IPS DF 4.7 (cell line): Measurements from ENCODE around the gene KCND3.

ENCODE experiments used
- DNase-seq: peaks from one replicate; pipeline ENCODE4 v3.0.0-alpha.2; 2013; ENCODE audit warnings: low spot score; ENCODE audit errors: extremely low read depth

KCND3 gene

DNA sequence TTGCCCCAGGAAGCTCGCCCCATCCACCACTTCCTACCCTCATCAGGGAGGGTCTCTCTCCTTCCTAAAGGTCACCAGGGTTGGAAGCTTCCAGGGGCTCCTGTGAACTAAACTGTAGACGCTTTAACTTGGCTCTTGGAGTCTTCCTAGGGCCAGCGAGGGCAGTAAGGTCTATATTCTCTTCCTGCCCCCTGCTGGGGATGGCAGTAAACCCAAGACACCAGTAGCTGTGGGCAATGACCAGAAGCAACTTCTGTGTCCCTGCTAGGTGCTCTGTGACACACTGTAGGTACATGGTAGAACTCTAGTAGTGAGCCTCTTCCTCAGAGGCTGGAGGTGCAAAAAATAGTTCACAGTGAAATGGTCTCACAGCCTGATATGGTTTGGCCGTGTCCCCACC lies 30.0 kb downstream of the KCND3 start:
- DNase-seq: no peak

DNA sequence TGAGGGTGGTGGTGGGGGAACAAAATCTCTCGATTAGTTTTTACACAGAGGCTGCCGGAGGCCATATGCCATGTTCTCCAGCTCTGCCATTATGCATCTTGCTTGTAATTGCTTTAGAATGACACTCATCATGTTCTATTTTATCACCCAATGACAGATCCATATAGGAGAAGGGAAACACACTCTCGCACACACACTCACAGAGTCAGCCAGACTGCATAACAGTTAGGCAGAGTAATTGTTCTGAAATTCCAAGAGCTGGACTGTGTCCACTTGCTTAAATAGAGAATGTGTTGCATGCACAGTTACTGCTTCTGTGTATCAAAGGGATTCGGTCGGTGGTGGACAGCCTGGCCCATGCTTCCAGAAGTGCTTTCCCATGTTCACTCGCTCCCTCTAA lies 30.6 kb downstream of the KCND3 start:
- DNase-seq: no peak

DNA sequence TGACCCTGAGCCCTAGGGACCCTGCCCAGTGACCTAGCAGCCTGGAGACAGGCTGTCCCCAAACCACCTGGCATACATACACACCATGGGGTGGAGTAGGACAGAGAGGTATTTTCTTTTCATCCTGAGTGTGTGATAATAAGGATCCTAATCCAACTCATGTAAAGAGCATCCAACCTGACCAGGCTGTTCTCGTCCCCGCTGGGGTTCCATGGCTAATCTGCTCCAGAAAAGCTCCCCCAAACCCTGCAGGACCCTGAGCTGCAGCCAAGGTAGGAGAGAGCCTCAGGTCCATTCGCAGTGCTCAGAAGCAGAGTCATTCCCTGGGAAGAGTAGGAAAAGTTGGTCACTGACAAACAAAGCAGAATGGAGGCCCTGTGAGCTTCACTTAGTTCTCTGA lies 31.4 kb downstream of the KCND3 start:
- no peak for DNase-seq

DNA sequence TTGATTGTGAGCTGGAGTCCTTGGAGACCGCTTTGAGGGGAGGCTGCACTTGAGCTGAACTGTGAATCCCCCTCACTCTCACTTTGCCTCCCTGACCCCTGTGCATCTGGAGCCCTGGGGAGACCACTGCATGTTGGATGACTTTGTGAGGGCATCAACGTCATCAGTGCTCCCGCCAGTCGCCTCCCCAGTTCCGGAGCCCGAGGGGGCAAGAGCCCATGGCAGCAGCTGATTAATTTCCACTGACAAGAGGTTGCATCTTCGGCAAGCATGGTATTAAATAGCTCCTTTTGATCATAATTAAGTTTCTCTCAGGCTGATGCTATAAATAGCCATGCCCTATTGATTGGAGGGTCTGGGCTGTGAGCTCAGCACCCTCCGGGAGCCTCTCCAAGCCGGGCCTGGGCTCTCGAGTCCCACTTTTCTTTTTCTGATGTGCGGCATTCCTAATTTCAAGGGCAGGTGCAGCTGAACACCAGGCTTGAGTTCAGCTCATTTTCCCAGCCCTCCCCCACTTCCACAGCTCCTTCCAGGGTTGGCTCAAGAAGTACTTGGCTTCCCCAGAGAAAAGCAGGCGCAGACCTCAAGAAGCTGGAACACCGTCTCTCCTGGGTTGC lies 33.2 kb downstream of the KCND3 start:
- no peak for DNase-seq

DNA sequence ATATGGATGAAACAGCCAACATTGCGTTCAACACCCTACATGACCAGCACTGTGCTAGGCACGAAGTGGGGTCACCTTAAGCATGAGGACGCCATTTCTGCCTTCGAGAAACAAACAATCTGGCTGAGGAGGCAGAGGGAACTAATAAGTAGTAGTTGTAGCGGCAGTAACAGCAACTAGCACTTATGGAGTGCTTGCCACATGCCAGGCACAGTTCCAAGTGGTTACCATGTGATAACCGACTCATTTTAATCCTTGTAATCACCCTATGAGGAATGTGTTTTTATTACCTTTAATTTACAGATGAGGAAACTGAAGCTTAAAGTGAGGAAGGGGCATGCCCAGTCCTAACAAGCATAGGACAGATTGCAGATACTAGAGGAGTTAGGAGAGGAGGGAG lies 33.7 kb downstream of the KCND3 start:
- DNase-seq: no peak

DNA sequence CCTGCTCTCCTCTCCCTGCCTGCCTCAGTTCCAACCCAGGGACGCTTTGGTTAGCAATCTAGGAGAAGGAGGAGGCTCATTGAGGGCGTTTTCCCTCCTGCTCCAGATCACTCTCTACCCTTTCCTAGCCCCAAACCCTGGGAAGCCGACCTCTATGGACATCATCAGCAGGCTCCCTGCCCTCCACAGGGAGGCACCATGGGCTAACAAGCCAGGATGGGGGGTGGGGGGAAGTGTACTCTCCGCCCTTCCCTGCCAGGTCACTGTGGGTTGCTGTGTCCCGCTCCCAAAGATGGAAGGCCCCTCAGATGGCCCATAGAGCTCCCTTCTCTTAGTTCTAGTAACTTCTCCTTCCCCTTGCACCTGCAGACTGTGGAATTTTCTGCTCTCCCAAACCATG lies 35.7 kb downstream of the KCND3 start:
- no peak for DNase-seq

DNA sequence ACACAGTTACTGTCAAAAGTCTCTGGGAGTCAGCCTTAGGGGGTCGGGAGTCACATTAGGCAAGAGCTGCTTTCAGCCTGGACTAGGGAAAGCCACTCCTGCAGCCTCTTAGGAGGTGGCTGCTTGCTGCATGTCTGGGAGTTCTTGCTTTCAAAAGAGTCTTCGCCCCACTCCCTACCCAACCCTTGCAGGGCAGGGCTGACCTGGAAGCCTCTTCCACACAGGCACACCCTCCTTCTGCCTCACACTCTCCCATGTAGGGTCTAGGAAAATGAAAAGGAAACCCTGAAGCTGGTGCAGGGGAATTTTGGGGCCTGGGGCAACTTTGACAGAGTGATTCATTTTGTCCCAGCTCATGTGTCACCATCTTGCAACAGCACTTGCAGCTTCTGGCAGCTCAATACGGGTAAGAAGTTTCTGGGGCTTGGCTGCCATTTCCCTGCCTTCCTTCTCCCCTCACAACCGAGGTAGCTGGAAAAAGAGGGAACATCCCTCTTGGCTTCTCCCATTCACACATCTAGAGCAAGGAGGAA lies 37.3 kb downstream of the KCND3 start:
- no peak for DNase-seq

DNA sequence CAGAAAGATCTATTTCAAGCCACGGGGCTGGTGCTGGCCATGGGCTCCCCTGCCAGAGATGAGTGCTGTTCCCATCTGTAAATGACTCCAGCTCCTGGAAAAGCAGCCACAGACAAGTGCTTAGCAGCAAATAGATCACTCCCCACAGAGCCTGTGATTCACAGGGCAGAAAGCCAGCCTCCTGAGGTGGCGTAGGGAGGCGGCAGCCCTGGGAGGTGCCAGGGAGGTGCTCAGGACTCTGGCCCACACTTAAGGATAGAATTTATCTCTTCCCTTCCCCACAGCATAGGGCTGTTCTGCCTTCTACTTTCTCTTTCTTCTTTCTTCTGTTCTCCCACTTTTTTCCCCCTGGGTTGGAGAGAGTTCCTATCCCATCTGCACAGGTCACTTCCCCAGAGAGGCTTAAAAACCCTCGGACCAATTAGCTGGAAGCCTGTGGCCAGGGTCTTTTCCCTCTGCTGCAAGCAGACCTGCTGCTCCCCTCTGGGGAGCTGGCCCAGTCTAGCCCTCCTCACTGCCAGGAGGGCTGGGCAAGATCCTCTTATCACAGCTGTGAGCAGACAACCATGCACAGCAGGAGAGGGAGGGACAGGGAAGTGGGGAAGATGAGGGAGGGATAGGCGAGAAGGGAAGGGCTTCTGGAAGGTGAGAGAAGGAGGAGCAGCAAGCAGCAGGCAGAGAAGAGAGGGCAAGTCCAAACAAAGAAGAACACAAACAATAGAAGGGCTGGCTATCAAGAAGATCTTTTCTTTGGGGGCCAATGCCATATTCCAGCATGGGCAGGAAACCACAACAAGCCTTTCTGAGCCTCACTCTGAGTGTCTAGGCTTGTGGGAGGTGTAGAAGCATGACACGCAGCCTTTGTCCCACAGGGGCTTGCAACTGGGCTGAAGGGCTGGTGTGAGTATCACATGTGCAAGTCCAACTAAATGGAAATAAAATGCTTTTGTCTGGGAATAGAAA lies 41.0 kb downstream of the KCND3 start:
- no peak for DNase-seq

DNA sequence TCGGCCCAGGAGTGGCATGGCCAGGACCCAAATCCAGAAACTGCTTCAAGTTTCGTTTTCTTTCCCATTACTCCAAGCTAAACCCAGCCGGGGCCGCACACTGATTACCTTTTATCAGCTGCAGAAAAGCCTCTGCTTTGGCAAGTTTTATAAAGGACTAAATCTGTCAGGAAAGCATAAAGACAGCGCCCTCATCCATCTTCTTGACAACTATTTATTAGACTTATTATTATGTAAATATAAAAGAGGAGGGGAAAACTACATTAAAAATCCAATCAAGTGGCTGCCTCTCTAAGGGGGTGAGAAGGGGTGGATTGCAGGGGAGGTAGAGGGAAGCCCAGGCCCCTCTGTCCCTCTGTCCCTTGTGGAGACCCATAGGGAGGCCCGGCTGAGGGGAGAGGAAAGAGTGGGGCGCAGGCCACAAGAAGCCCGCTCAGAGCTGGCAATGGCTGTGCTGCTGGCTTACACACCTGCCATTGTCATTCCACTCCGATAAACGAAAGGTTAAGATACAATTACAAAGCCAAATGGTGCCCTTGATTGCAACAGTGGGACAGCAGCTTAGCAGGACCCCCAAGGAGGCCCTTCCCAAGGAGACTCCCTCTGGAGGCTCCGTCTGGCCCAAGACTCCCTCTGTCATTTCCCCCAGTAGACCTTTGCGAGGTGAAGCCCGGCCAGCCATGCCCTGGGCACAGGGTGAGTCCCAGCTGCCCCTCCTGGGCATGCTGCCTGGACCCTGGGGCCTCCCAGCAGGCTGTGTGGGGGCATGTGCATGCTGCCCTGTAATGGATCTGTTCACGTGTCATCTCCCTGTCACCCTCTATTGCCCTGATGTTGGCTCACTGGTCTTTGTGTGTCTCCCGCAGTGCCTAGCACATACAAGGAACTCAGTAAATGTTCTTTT lies 45.4 kb downstream of the KCND3 start:
- DNase-seq: no peak

DNA sequence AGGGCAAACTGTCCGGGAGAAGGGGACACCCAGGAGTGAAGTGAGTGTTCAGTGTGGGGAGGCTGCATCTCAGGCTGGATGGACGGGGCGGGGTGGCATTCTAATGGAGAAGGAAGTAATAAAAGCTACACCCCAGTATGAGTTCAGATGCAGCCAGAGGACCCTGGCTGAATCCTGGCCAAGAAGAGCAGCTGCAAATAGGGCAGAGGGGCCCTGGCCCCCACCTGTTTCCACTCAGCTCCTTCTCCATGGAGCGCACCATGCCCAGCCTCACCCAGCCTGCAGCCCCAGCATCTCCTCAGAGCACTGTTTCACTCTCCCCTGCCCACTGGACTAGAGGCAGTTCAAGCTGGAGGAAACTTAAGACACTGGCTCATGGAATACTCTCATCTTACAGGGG lies 46.4 kb downstream of the KCND3 start:
- DNase-seq: no peak

DNA sequence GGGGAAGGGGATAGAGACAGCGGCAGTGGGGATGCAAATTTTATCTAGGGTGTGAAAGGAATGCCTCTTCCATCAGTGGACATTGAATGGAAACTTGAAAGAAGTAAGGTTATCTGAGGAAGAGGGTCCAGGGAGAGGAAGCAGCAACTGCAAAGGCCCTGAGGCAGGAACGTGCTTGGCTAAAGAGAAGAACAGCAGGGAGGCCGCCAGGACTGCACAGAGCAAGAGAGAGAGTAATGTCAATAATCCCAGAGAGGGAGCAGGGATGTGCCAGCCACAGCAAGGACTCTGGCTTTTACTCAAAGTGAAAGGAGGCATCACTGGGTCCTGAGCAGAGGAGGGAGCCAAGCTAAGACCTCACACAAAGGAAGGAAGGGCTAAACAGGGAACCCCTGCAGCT lies 50.9 kb downstream of the KCND3 start:
- no peak for DNase-seq

DNA sequence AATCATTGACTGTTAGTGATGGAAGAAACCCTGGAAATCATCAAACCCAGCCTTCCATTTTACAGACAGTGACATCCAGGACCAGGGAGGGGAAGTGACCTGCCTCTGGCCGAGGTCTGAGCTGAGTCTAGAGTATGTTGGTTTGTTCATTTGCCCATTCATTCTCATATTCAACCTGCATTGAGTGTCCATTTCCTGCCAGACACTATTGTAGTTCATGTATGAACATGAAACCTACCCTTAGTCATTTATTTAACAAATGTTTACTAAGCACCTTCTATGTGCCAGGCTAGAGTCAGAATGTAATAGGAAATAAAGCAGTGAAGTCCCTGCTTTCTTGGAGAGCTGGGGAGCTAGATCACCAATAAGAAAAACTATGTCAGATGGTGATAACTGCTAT lies 51.3 kb downstream of the KCND3 start:
- no peak for DNase-seq

DNA sequence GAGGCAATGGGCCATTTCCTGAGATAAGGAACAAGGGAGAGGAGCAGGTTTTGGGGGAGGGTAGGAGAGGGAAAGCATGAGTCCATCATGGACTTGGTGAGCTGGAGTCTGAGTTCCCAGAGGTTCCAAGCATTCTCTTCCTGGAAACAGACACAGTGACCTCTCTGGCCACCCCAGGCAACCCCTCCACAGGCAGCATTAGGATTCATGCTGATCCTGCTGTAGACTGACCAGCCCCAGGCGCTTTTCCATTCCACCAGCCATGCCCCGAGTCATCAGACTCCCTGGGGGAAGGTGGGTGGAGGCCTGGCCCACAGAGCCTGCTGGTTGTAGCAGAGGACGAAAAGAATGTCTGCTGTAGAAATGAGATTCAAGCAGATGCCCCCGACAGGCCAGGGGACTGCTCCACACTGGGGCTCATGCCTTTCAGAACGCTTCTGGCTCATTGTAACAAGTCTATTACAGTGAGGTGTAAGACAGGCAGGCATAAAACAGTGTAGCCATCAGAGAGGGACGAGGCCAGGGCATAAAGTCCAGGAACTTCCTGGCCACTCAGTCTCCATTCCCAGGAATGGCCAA lies 52.2 kb downstream of the KCND3 start:
- DNase-seq: no peak

DNA sequence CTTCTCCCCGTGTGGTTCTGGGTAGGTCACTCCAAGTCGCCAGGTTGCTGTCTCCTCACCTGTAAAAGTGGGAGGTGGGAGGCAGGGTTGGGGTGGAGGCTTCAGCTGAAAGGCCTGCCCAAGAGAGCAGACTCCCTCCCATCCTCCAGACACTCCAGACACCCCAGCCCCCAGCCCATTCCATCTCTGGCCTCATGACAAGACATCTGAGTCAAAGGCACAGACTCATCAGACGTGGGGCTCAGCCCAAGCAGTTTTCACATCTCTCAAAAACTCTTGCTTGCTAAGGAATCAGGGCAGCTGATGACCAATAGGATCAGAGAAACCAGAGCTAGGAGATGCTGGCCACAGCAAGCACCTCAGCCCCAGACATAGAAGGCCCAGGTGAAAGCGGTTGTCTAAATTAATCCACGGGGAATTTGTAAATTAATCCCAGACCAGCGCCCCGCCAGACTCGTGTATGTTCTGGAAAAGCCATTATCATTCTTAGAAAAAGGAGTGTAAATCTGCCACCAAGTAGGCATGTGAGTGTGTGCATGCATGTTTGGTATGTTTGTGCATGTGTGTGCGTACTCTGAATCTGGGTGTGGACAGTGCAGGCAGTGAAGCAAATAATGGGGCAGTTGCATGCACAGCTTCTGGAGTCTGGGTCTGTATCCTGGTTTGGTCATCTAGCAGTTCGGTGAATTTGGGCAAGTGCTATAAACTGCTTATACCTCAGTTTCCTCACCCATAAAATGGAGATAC lies 55.2 kb downstream of the KCND3 start:
- DNase-seq: no peak

DNA sequence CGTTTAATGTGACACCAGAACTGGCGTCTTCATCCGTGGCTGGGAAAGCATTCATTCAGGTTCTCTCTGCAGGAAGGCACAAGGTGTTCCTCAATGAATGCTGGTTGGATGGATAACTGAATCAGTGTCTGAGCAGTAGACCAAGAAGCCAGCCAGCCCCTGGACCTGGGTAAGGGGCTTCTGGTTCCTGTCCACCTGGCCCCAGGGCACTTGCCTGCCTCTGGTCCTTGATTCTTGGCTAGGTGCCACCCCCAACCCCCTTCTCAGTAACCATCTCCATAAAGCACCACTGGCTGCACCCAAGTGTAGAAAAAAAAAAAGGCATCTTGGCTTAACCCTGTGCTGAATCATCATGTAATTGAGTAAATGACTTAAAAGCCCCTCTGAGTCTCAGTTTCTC lies 59.1 kb downstream of the KCND3 start:
- no peak for DNase-seq

DNA sequence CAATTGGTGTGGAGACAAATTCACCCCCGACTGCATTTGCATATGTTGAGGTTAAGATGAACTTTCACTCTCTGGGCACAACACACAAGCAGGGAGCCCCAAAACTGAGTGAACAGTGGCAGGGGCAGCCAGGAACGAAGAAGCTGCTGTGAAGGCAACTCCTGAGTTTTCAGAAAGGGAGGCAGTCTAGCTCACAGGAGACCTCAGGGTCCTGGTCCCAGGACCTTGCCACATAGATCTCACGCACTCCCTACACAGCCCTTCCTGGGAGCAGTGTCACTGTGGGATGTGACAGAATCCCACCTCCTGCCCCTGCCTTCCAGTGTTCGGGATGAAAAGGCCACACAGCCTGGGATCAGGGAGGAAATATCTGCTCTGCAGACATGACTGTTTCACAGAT lies 60.9 kb downstream of the KCND3 start:
- no peak for DNase-seq

DNA sequence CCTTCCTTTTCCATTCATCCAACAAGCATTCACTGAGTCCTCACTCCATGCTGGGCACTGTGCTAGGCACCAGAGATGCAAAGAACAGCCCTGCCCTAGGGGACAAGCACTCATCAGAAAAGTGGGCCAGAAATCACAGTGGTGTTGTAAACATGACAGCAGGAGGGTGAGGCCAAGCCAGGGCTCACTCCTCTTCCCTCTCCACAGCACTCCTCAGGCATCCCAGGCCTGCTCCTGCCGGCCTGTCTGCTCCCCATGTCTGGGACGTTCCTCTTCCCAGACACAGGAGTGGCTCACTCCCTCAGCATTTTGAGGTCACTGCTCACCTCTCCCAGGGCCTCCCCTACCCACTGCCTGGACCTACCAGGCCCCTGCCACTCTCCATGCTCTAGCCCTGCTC lies 61.8 kb downstream of the KCND3 start:
- DNase-seq: no peak

DNA sequence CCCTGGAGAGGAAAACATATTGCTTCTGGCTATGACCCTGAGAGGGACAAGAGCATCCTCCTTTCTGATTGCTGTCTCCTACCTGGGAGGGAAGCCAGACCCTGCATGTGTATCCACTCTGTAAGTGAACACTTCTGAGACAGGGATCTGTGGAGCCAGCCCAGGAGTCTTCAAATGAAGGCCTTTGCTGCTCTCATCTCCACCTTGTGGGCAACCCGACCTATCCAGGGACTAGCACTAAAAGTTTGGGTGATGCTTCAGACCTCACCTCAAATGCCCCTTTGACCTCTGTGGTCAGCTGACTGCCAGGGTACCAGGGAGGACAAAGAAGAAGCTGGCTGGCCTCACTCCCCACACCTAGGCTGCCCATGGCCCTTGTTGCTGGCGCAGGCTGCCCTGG lies 64.7 kb downstream of the KCND3 start:
- no peak for DNase-seq

DNA sequence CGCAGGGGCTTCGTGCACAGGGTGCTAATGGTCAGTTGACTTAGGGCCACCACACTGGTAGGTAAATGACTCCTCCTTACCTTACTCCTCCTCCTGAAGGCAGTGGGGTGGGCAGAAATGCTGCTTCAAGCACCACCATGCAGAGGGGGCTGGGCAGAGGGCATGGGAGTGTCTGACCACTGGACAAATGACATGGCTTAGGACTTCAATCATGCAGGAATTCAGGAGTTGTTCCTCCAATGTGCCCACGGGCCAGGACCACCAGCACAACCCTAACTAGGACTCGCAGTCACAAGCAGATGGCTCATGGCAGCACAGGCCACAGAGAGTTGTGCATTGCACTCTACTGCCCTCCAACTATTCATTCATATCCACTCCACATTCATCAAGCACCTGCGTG lies 65.7 kb downstream of the KCND3 start:
- DNase-seq: no peak

DNA sequence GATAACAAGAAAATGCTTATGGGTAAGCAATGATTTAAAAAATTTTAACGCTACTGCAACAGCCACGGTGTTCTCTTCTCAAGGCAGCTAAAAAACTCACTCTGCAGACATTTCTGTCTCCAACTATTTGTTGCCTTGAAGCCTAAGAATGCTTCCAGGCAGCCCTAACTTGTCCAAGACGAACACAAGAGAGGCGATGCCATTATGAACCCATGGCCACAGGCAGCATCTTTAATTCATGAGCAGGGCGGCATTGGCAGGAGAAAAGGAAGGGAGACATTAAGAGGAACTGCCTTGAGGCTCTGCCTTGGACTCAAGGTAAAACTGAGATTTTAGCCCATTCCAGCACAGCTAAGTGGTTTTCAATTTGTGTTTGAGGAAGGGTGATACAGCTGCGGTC lies 67.5 kb downstream of the KCND3 start:
- DNase-seq: no peak
